ENCODE data around the gene C19orf47. TPM values are rescaled to one million over a fixed set of nuclear protein-coding genes. Genes with fewer than 3 reads are reported as not detected.

Gene C19orf47
- total RNA-seq, 2 experiments from 2014 or later: 21.4 to 21.8 TPM

GRCh38 chr19:40312533-40312932, 35.7 kb downstream of the C19orf47 start:
- POLR2A ChIA-PET: no interaction called here
- DNase-seq (no peak), ATAC-seq (ENCODE audit: low read depth) (no peak)
- Mint-ChIP-seq H3K4me1 (peaks cover 5% of the 10 kb centered on the region), H3K9me3 (no peaks in the 10 kb centered on the region), H3K36me3 (peaks cover 6% of the 10 kb centered on the region), H3K27ac (no peak overlapping the region), H3K27me3 (no peaks in the 10 kb centered on the region), H3K4me3 (no peak overlapping the region)

- peaks cover 4% of the 10 kb centered on the region for H3K36me3 Mint-ChIP-seq
- H3K4me1 Mint-ChIP-seq: peaks cover 4% of the 10 kb centered on the region
- DNase-seq (no peak), ATAC-seq (ENCODE audit: low read depth) (no peak)
- no peaks in the 10 kb centered on the region for H3K27me3 Mint-ChIP-seq
- POLR2A ChIA-PET: no interaction called here
- no peaks in the 10 kb centered on the region for H3K9me3 Mint-ChIP-seq
- H3K4me3 Mint-ChIP-seq: no peak overlapping the region
- H3K27ac Mint-ChIP-seq: no peak overlapping the region
Measured at GRCh38 chr19:40309666-40310065, 38.5 kb downstream of the C19orf47 start.

DNA sequence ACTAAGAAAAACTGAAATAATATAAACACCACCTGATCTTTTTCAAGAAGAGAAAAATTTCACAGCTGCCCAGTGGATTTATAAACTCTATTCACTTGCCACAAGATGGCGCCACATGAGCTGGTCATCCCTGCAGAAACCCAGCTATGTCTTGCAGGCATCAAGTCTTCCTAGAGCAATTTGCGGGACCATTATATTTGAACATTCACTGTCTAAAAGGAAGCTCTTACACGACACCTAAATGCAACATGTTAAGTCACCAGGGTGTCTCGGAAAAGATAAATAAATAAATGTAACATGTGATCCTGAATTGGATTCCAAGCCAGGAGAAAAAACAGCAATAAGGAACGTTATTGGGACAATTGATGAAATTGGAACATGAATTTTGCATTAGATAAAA, 42.8 kb downstream of the C19orf47 start:
- H3K9me3 Mint-ChIP-seq: no peaks in the 10 kb centered on the region
- H3K27ac Mint-ChIP-seq: no peak overlapping the region
- no peaks in the 10 kb centered on the region for H3K36me3 Mint-ChIP-seq
- H3K27me3 Mint-ChIP-seq: no peaks in the 10 kb centered on the region
- peak; percentile 66 for DNase-seq
- no peak overlapping the region for H3K4me3 Mint-ChIP-seq
- peak; percentile 76 for ATAC-seq (ENCODE audit: low read depth)
- POLR2A ChIA-PET: interaction anchor here (0.6 to 1.2 kb wide), 3 partner anchors 115 to 330 kb away, joined by 3 to 7 read pairs (median 4); no protein-coding TSS in a partner anchor
- peaks cover 1% of the 10 kb centered on the region for H3K4me1 Mint-ChIP-seq

GRCh38 chr19:40304306-40304705, 43.9 kb downstream of the C19orf47 start:
- Mint-ChIP-seq H3K9me3 (no peaks in the 10 kb centered on the region), H3K4me3 (no peak overlapping the region), H3K4me1 (peaks cover 1% of the 10 kb centered on the region), H3K27me3 (no peaks in the 10 kb centered on the region), H3K36me3 (no peaks in the 10 kb centered on the region), H3K27ac (no peak overlapping the region)
- POLR2A ChIA-PET: no interaction called here
- DNase-seq (no peak), ATAC-seq (ENCODE audit: low read depth) (no peak)

DNA sequence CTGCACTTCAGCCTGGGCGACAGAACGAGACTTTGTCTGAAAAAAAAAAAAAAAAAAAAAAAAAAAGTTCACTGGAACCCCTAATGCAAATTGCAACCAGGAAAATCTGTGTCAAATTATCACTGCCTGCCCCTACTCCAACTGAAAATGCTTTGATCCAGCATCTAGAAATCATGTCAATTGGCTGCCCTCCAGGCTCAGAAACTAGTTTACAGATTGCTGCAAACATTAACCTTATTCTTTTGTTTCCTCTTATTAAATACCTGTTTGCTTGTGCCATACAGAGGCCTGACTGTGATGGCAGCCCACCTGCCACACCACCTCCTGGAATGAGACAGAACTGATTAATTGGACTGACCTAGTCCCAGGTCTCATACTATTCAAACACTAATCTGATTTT, 44.4 kb downstream of the C19orf47 start:
- H3K27me3 Mint-ChIP-seq: no peaks in the 10 kb centered on the region
- no peak overlapping the region for H3K27ac Mint-ChIP-seq
- POLR2A ChIA-PET: no interaction called here
- DNase-seq: no peak
- H3K4me3 Mint-ChIP-seq: no peak overlapping the region
- peaks cover 1% of the 10 kb centered on the region for H3K4me1 Mint-ChIP-seq
- no peaks in the 10 kb centered on the region for H3K9me3 Mint-ChIP-seq
- ATAC-seq (ENCODE audit: low read depth): no peak
- H3K36me3 Mint-ChIP-seq: no peaks in the 10 kb centered on the region

GRCh38 chr19:40302224-40303011, 45.8 kb downstream of the C19orf47 start:
- POLR2A ChIA-PET: no interaction called here
- no peak for ATAC-seq (ENCODE audit: low read depth)
- no peak overlapping the region for H3K4me3 Mint-ChIP-seq

DNA sequence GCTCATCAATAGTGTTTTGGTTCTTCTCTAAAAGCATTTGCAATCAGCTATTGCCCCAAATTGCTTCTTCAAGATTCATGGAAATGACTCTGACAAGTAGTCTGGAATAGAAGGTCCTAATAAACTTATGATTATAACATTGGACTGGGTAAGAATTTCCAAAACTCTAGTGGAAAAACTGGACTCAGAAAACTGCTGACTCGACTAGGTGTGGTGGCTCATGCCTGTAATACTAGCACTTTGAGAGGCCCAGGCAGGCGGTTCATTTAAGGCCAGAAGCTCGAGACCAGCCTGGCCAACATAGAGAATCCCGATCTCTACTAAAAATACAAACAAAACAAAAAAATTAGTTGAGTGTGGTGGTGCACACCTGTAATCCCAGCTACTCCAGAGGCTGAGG, 47.5 kb downstream of the C19orf47 start:
- POLR2A ChIA-PET: no interaction called here
- DNase-seq (no peak), ATAC-seq (ENCODE audit: low read depth) (no peak)
- H3K27me3 Mint-ChIP-seq: no peaks in the 10 kb centered on the region
- no peaks in the 10 kb centered on the region for H3K36me3 Mint-ChIP-seq
- peaks cover 1% of the 10 kb centered on the region for H3K4me1 Mint-ChIP-seq
- H3K9me3 Mint-ChIP-seq: no peaks in the 10 kb centered on the region
- no peak overlapping the region for H3K4me3 Mint-ChIP-seq
- H3K27ac Mint-ChIP-seq: no peak overlapping the region

More at GRCh38 chr19:40302224-40303011, 45.8 kb downstream of the C19orf47 start:
- no peaks in the 10 kb centered on the region for H3K9me3 Mint-ChIP-seq
- H3K27ac Mint-ChIP-seq: no peak overlapping the region
- no peak for DNase-seq
- H3K27me3 Mint-ChIP-seq: no peaks in the 10 kb centered on the region
- H3K36me3 Mint-ChIP-seq: no peaks in the 10 kb centered on the region
- peaks cover 1% of the 10 kb centered on the region for H3K4me1 Mint-ChIP-seq

DNA sequence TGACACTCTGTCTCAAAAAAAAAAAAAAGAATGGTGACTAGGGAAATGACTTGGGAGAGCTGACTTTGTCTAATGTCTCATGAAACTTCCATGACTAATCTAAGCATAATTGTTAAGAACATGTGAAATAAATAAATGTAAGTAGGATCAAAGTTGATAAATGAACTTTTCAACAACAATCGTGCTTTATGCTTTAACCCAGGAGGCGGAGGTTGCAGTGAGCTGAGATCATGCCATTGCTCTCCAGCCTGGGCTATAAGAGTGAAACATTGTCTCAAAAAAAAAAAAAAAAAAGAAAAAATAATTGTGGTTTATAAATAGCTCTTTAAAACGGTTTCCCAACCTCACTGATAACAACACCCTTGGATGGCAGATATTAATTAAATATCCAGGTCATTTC, 50.2 kb downstream of the C19orf47 start:
- no peaks in the 10 kb centered on the region for H3K36me3 Mint-ChIP-seq
- POLR2A ChIA-PET: interaction anchor here (0.7 kb wide), 2 partner anchors 155 to 1694 kb away, joined by 3 read pairs; no protein-coding TSS in a partner anchor
- H3K9me3 Mint-ChIP-seq: no peaks in the 10 kb centered on the region

DNA sequence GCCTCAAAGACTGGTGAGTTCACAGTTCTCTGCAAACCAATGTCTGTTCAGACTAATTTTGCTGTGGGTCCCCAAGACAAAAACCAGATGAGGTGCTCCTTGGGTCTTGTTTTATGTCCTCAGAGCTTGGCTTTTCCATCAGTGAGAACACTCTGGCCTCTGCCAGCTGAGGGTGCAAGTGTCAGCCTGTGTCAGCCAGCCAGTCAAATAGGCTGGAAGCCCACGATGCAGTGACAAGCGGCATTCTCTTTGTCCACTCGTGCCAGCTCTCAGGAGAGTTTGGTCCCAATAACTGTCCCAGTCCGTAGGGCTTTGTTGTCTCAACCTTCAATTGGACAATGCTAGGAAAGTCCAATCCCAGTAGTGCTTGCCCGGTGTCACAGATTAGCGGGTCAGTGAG, 53.6 kb downstream of the C19orf47 start:
- Mint-ChIP-seq H3K27ac (no peak overlapping the region), H3K36me3 (no peaks in the 10 kb centered on the region), H3K4me1 (no peaks in the 10 kb centered on the region), H3K27me3 (no peaks in the 10 kb centered on the region), H3K4me3 (no peak overlapping the region), H3K9me3 (no peaks in the 10 kb centered on the region)
- POLR2A ChIA-PET: no interaction called here
- no peak for ATAC-seq (ENCODE audit: low read depth)
- DNase-seq: no peak

More for the DNA sequence above, 50.2 kb downstream of the C19orf47 start:
- H3K4me1 Mint-ChIP-seq: no peaks in the 10 kb centered on the region
- no peak for ATAC-seq (ENCODE audit: low read depth)
- H3K27ac Mint-ChIP-seq: no peak overlapping the region
- no peak overlapping the region for H3K4me3 Mint-ChIP-seq
- H3K27me3 Mint-ChIP-seq: no peaks in the 10 kb centered on the region
- no peak for DNase-seq

DNA sequence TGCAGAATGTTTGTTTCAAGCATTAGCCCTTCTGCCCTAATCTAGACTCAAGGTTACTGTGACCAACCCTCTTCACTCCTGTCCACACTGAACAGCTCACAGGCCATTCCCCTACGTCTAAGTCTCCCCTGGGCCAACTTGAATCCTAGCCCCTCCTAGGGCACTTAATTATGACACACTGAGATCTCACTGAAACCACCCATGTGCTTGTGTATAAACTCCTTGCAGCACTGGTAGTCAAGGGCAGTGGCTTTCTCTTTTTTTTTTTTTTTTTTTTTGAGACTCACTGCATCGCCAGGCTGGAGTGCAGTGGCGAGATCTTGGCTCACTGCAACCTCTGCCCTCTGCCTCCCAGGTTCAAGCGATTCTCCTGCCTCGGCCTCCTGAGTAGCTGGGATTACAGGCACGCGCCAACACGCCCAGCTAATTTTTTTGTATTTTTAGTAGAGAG, 61.2 kb downstream of the C19orf47 start:
- no peak for ATAC-seq (ENCODE audit: low read depth)
- Mint-ChIP-seq H3K9me3 (no peaks in the 10 kb centered on the region), H3K27ac (peak overlapping the region; percentile 99), H3K4me3 (peak overlapping the region; percentile 71), H3K36me3 (no peaks in the 10 kb centered on the region), H3K27me3 (no peaks in the 10 kb centered on the region), H3K4me1 (peaks cover 24% of the 10 kb centered on the region)
- no peak for DNase-seq
- POLR2A ChIA-PET: no interaction called here

DNA sequence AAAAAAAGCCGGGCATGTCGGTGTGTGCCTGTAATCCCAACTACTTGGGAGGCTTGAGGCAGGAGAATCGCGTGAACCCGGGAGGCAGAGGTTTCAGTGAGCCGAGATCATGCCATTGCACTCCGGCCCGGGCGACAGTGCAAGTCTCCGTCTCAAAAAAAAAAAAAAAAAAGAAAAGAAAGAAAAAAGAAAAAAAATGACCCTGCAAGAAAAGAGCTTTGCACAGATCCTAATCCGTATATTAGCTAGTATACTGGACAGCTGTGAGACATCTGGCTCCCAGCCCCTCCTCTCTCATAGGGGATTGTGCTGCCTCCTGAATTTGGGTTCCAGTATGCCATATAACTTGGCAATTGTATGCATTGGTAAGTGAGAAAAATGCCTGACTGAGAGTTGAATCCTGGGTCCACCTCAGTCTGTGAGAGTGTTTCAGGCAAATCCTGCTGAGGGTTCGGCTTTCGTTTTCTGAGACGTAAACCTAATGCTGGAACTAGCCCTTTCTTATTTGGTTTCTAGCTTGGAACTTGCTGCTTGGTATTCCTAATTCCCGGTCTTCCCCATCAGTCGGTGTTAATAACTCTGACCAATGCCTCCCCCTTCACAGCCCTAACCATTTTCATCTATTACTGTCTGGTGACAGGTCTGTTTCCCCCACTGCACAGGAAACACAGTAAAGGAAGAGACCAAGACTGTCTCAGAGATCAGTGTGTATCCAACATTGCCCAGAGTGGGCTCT, 61.8 kb downstream of the C19orf47 start:
- DNase-seq (no peak), ATAC-seq (ENCODE audit: low read depth) (no peak)
- Mint-ChIP-seq H3K27me3 (no peaks in the 10 kb centered on the region), H3K27ac (peak overlapping the region; percentile 99), H3K9me3 (no peaks in the 10 kb centered on the region), H3K4me3 (peak overlapping the region; percentile 91), H3K36me3 (no peaks in the 10 kb centered on the region), H3K4me1 (peaks cover 24% of the 10 kb centered on the region)
- POLR2A ChIA-PET: interaction anchor here (0.6 to 1.3 kb wide), 3 partner anchors 45 to 324 kb away, joined by 3 to 9 read pairs (median 3); no protein-coding TSS in a partner anchor

DNA sequence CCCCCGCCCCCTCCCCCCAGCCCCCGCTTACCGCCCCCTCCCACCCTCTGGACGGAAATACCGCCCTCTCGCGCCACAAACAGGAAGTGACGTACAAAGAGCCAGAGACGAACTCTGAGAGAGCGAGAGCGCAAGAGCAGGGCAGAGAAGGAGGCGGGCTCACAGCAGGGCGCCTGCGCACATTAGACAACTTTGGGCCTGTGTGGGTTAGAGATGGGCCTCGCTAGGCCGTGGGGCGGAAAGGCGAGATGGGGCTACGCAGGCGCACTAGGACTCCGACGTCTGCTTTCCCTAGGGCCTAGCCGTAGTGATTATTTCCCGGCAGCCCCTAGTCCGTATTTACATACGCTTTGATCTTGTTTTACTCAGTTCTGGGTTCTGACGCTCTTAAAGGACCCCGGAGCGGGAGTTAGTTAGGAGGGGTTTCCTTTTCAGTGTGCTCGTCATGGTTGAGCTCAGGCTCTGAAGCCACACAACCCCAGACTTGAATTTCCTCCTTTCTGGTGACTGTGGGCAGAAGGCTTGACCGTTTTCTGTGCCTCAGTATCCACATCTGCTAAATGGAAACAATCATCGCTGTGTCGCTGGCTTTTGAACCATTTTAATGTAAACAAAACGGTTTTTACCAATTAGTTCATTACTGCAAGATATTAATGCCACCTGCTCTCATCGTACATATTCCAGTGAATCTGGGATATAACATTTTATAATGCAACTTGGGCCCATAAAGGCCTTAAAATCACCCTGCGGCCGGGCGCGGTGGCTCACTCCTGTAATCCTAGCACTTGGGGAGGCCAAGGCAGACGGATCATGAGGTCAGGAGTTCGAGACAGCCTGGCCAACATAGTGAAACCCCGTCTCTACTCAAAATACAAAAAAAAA, 62.6 kb downstream of the C19orf47 start:
- ATAC-seq (ENCODE audit: low read depth): peak; percentile 91
- no peaks in the 10 kb centered on the region for H3K9me3 Mint-ChIP-seq
- H3K27ac Mint-ChIP-seq: peak overlapping the region; percentile 99
- H3K27me3 Mint-ChIP-seq: no peaks in the 10 kb centered on the region
- H3K4me3 Mint-ChIP-seq: peak overlapping the region; percentile 91
- peaks cover 27% of the 10 kb centered on the region for H3K4me1 Mint-ChIP-seq
- H3K36me3 Mint-ChIP-seq: no peaks in the 10 kb centered on the region
- peak; percentile 94 for DNase-seq
- POLR2A ChIA-PET: interaction anchor here (0.7 to 1.3 kb wide), 9 partner anchors 42 to 972 kb away, joined by 3 to 9 read pairs (median 3); partner anchors contain the start of genes C19orf47, PLD3, RPS16 and SERTAD1
